ENCODE data around the gene CHRDL2. TPM values are rescaled to one million over a fixed set of nuclear protein-coding genes. Genes with fewer than 3 reads are reported as not detected.

Gene CHRDL2
- total and polyA plus RNA-seq, 2 experiments from 2014 or later: 0.83 to 4.7 TPM

DNA sequence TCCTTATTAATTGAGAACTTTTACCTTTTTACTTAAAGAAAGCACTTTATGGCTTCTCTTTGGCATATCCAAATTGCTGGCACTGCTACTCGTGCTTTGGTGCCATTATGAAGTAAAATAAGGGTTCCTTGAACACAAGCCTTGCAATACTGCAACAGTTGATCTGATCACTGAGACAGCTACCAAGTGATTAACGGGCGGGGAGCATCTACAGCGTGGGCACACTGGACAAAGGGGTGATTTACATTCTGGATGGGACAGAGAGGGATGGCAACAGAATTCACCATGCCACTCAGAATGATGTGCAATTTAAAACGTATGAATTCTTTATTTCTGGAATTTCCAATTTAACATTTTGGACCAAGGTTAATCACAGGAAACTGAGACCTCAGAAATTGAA lies 7.7 kb downstream of the CHRDL2 start:
- no peak for TF ChIP-seq EZH2 (IDR thresholded peaks at IDR 0.05; ENCODE audit: borderline replicate concordance)
- TF ChIP-seq, protein P1, sequence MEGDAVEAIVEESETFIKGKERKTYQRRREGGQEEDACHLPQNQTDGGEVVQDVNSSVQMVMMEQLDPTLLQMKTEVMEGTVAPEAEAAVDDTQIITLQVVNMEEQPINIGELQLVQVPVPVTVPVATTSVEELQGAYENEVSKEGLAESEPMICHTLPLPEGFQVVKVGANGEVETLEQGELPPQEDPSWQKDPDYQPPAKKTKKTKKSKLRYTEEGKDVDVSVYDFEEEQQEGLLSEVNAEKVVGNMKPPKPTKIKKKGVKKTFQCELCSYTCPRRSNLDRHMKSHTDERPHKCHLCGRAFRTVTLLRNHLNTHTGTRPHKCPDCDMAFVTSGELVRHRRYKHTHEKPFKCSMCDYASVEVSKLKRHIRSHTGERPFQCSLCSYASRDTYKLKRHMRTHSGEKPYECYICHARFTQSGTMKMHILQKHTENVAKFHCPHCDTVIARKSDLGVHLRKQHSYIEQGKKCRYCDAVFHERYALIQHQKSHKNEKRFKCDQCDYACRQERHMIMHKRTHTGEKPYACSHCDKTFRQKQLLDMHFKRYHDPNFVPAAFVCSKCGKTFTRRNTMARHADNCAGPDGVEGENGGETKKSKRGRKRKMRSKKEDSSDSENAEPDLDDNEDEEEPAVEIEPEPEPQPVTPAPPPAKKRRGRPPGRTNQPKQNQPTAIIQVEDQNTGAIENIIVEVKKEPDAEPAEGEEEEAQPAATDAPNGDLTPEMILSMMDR (IDR thresholded peaks at IDR 0.05; ENCODE audit: poor library complexity): no peak
- TF ChIP-seq EZH2phosphoT487 (IDR thresholded peaks at IDR 0.05; ENCODE audit: low read depth, severe bottlenecking, unreplicated experiment): no peak
- Histone ChIP-seq H3K79me2 (no peaks in the 10 kb centered on the region), H3K27ac (no peak overlapping the region), H2AFZ (no peak overlapping the region), H3K4me1 (ENCODE audit: insufficient read depth) (peaks cover 15% of the 10 kb centered on the region), H4K20me1 (ENCODE audit: insufficient read depth, poor library complexity, severe bottlenecking) (no peaks in the 10 kb centered on the region), H3K27me3 (peaks cover 5% of the 10 kb centered on the region), H3K9me3 (ENCODE audit: low read depth) (no peaks in the 10 kb centered on the region), H3K4me3 (no peak overlapping the region), H3K4me2 (no peak overlapping the region), H3K36me3 (replicated peaks; ENCODE audit: insufficient read depth, low read depth) (no peaks in the 10 kb centered on the region), H3K9me2 (replicated peaks; ENCODE audit: insufficient read depth) (no peaks in the 10 kb centered on the region)
- no peak for DNase-seq (ENCODE audit: low spot score)
- 82% methylated on average over 5 of the region's 5 CpGs for WGBS (ENCODE audit: low lambda C conversion rate, missing lambda C conversion rate)

- 98% methylated on average over 3 of the region's 3 CpGs for WGBS (ENCODE audit: low lambda C conversion rate, missing lambda C conversion rate)
- H4K20me1 ChIP-seq (ENCODE audit: insufficient read depth, poor library complexity, severe bottlenecking): no peaks in the 10 kb centered on the region
- H3K36me3 ChIP-seq (replicated peaks; ENCODE audit: insufficient read depth, low read depth): no peaks in the 10 kb centered on the region
- H3K9me3 ChIP-seq (ENCODE audit: low read depth): no peaks in the 10 kb centered on the region
- no peak for DNase-seq (ENCODE audit: low spot score)
- H3K79me2 ChIP-seq: no peaks in the 10 kb centered on the region
- H3K4me3 ChIP-seq: no peak overlapping the region
- TF ChIP-seq, protein P1 (IDR thresholded peaks at IDR 0.05; ENCODE audit: poor library complexity): no peak
- no peak for TF ChIP-seq EZH2phosphoT487 (IDR thresholded peaks at IDR 0.05; ENCODE audit: low read depth, severe bottlenecking, unreplicated experiment)
- TF ChIP-seq EZH2 (IDR thresholded peaks at IDR 0.05; ENCODE audit: borderline replicate concordance): no peak
- peaks cover 15% of the 10 kb centered on the region for H3K4me1 ChIP-seq (ENCODE audit: insufficient read depth)
- no peak overlapping the region for H3K27ac ChIP-seq
- no peaks in the 10 kb centered on the region for H3K9me2 ChIP-seq (replicated peaks; ENCODE audit: insufficient read depth)
- no peak overlapping the region for H3K4me2 ChIP-seq
- no peak overlapping the region for H2AFZ ChIP-seq
- no peaks in the 10 kb centered on the region for H3K27me3 ChIP-seq
Observed at GRCh38 chr11:74721479-74721835, 9.8 kb downstream of the CHRDL2 start.

- no peaks in the 10 kb centered on the region for H3K27me3 ChIP-seq
Observed at GRCh38 chr11:74720596-74721478, 10.4 kb downstream of the CHRDL2 start.

More at GRCh38 chr11:74720596-74721478, 10.4 kb downstream of the CHRDL2 start:
- H3K36me3 ChIP-seq (replicated peaks; ENCODE audit: insufficient read depth, low read depth): no peaks in the 10 kb centered on the region
- H4K20me1 ChIP-seq (ENCODE audit: insufficient read depth, poor library complexity, severe bottlenecking): no peaks in the 10 kb centered on the region
- H3K9me2 ChIP-seq (replicated peaks; ENCODE audit: insufficient read depth): no peaks in the 10 kb centered on the region
- H3K4me2 ChIP-seq: no peak overlapping the region
- peak; percentile 33 for DNase-seq (ENCODE audit: low spot score)
- no peak overlapping the region for H3K4me3 ChIP-seq
- no peaks in the 10 kb centered on the region for H3K79me2 ChIP-seq
- peaks cover 9% of the 10 kb centered on the region for H3K4me1 ChIP-seq (ENCODE audit: insufficient read depth)
- no peak for TF ChIP-seq EZH2 (IDR thresholded peaks at IDR 0.05; ENCODE audit: borderline replicate concordance)
- no peak for TF ChIP-seq EZH2phosphoT487 (IDR thresholded peaks at IDR 0.05; ENCODE audit: low read depth, severe bottlenecking, unreplicated experiment)
- TF ChIP-seq, protein P1 (IDR thresholded peaks at IDR 0.05; ENCODE audit: poor library complexity): no peak
- H3K27ac ChIP-seq: peak overlapping the region; percentile 49
- H2AFZ ChIP-seq: no peak overlapping the region
- 61% methylated on average over 17 of the region's 17 CpGs for WGBS (ENCODE audit: low lambda C conversion rate, missing lambda C conversion rate)
- H3K9me3 ChIP-seq (ENCODE audit: low read depth): no peaks in the 10 kb centered on the region

Data from hepatocyte (in vitro differentiated cells).